ENCODE results near the gene SMIM28.
A peak's percentile ranks its signal among the peaks of the same experiment; 100 is the strongest.
"Not testable (repeated sequence)": the region's sequence is repeated elsewhere in the genome, so short reads cannot be mapped to it uniquely, and the experiment has no call there.

SMIM28 gene

DNA sequence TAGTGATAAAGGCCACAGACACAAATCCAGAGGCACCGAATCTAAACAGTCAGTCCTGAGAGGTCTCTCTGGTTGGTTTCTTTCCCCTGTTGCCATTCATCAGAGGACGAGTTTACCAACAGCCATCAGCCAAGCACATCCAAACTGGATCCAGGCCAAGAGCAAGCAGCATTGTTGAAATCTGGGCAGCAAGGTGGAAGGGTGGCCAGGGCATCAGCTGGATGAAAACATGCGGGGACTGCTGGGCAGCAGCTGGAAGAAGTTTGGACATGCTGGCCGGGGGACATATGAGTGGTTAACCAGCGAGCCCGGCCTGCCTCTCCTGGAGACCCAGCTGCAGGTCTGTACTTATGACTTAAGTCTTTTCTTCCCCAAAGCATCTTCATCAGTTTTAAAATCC, at the start of gene SMIM28:
Gene SMIM28 (plus strand): TSS at position 62 of the 400 bp plus-strand sequence. CDS start 168 bp downstream, at position 230.
- DNase-seq: peak; percentile 51

DNA sequence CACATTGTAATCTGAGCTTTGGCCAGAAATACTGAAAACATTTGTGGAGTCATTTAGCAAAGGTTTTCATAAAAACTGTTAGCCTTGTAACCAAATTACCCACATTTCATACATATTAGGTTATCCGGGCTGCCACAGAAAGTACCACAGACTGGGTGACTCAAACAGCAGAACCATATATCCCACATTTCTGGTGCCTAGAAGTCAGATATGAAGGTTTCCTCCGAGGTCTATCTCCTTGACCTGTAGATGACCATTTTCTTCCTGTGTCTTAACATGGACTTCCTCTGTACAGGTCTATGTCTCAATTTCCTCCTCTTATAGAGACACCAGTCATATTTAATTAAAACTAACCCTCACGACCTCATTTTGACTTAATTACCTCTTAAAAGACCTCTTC, 49.5 kb upstream of the SMIM28 start:
- no peak for DNase-seq

DNA sequence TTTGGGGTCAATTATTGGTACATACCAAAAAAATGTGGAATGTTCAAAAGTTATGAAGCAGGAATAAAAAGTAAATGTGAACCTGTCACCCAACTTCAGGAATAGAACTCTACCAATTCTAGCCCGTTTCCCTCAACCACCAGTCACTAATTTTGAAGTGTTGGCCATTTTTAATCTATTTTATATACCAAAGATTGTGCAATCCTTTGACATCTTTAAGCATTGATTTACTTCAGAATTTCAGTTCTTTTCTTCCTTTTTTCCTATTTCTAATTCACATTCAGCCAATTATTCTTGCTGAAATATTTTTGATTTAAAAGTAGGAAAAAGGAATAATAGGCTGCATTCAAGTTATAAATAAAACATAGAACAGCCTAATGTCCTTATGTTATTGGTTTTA, 46.9 kb upstream of the SMIM28 start:
- DNase-seq: no peak

DNA sequence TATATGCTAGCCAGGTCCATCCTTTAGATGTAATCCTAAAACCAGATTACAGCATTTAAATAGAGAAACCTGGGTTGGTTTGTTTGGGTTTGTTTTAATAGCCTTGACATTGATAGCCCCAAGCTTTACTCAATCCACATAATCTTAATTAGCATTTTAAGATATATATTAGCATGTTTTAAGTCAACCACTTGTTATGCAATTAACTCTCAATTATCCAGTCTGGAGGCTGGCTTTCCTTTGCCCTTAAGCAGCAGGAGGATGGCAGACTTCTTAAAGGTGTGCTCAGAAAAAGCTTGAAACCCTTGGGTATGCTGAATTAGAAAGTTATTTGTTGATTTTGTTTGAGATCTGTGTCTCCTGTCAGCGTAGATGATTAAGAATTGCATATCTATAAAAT, 46.3 kb upstream of the SMIM28 start:
- DNase-seq: no peak

DNA sequence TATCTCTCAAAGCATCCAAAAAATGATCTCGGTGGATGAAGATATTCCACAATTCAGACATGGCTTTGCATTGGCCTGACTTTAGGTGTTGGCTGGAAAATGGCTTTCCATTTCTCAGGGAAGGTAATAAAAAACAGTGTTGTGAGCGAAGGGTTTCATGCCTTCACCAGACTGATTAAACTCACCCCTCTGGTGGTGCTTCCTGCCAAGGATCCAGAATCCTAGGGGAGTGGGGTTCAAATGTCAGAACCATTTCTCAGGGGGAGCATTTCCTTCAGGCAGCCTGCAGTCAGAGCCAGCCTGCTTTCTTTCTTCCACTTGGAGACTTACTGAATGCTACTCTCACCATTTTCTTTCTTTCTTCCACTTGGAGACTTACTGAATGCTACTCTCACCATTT, 45.7 kb upstream of the SMIM28 start:
- no peak for DNase-seq

DNA sequence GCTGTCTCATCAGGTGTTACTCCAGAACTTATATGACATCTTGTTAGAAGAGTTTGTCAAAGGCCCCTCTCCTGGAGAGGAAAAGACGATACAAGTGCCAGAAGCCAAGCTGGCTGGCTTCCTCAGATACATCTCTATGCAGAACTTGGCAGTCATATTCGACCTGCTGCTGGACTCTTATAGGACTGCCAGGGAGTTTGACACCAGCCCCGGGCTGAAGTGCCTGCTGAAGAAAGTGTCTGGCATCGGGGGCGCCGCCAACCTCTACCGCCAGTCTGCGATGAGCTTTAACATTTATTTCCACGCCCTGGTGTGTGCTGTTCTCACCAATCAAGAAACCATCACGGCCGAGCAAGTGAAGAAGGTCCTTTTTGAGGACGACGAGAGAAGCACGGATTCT, 43.7 kb upstream of the SMIM28 start:
- DNase-seq: no peak

DNA sequence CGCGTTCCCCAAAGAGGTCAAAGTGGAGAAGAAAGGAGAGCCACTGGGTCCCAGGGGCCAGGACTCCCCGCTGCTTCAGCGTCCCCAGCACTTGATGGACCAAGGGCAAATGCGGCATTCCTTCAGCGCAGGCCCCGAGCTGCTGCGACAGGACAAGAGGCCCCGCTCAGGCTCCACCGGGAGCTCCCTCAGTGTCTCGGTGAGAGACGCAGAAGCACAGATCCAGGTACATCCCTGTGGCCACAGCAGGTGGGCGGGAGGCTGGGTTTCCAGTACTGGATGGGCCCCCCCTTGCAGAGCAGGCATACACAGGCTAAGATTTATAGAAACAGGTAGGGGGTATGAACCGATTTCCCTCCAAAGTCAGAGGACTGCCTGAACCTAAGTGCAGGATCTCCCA, 42.7 kb upstream of the SMIM28 start:
- DNase-seq: no peak

DNA sequence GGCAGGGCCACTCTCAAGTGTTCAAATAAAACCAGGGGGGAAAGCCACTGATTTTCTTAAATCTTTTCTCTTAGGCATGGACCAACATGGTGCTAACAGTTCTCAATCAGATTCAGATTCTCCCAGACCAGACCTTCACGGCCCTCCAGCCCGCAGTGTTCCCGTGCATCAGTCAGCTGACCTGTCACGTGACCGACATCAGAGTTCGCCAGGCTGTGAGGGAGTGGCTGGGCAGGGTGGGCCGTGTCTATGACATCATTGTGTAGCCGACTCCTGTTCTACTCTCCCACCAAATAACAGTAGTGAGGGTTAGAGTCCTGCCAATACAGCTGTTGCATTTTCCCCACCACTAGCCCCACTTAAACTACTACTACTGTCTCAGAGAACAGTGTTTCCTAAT, 41.5 kb upstream of the SMIM28 start:
- no peak for DNase-seq

DNA sequence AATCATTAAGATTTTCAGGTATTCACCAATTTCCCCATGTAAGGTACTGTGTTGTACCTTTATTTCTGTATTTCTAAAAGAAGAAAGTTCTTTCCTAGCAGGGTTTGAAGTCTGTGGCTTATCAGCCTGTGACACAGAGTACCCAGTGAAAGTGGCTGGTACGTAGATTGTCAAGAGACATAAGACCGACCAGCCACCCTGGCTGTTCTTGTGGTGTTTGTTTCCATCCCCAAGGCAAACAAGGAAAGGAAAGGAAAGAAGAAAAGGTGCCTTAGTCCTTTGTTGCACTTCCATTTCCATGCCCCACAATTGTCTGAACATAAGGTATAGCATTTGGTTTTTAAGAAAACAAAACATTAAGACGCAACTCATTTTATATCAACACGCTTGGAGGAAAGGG, 40.6 kb upstream of the SMIM28 start:
- DNase-seq: no peak

DNA sequence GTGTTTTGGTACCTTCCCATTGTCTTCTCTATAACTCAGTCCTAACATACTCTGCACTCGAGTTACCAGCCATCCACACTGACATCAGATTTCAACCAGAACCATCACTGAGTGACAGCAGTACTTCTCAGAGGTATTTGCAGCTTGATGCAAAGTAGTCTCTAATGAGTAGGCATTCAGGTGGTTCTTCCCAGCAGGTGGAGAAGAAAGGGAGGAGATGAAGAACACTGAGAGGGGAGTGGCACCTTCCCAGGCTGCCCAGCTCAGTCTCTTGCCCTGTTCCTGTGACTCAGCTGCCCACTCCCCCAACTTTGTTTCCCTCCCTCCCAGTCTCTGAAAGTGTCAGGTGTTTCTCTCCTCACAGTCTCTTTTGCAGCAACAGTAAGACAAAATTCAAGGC, 38.7 kb upstream of the SMIM28 start:
- no peak for DNase-seq

DNA sequence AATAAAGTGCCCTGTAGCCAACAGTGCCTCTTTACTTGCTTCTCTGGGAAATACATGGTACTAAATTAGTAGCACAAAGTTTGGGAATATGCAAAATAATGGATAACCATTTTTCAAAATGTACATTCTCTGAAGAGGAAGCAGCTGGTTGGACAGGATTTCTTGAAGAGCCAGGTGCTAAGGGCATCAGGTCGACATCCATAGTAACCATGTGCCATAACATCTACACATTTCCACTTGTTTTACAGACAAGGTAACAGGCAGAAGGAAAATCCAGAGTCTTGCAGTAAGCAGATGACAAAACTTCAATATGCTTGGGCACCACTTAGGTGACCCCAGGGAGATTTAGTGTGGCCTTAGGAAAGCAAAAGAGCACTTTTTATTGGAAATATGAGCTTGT, 36.5 kb upstream of the SMIM28 start:
- DNase-seq: no peak

DNA sequence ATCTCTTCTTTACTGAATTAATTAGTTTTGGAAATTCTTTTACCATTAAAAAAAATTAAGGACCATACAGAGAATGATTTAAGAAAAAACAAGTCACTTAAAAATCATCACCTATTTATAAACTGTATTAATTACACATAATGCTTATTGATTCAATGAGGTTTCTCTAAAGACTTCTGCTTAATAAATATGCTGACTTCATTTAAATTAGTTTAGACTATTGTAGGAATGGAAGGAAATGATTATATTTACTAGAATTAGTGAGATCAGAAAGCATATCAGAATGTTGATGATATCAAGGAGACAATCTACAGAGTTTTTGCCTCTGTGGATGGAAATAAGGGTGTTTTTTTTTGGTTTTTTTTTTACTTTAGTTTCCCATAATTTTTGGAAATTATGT, 34.6 kb upstream of the SMIM28 start:
- no peak for DNase-seq

DNA sequence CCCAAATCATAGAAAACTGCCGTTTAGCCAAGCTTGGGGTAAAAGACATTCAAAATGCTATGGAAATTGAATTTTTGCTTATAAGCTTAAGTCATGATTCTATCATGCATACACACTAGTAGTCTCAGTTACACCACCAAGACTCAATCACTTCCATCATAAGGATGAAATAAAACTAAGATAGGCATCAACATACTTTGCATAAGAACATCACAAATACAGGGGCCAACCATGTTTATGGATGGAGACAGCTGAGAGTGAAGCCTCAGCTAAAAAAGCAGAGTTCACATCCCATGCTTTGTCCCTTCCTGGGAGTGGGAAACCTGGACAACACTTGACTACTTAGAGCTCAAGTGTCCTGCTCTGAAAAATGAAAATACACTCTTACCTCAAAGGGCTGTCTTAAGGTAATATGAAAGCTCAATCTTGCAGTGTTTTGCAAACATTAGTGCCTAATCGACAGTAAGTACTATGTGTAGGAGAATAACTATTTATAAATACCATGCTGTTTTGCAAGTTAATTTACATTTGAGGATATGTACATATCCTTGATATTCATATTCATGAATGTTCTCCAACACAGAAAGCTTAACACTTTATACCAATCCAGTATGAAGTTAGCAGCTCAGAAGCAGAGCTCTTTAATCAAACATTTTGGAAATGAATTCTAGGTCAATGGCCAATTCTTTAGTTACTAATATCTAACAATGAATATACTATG, 32.0 kb upstream of the SMIM28 start:
- no peak for DNase-seq

DNA sequence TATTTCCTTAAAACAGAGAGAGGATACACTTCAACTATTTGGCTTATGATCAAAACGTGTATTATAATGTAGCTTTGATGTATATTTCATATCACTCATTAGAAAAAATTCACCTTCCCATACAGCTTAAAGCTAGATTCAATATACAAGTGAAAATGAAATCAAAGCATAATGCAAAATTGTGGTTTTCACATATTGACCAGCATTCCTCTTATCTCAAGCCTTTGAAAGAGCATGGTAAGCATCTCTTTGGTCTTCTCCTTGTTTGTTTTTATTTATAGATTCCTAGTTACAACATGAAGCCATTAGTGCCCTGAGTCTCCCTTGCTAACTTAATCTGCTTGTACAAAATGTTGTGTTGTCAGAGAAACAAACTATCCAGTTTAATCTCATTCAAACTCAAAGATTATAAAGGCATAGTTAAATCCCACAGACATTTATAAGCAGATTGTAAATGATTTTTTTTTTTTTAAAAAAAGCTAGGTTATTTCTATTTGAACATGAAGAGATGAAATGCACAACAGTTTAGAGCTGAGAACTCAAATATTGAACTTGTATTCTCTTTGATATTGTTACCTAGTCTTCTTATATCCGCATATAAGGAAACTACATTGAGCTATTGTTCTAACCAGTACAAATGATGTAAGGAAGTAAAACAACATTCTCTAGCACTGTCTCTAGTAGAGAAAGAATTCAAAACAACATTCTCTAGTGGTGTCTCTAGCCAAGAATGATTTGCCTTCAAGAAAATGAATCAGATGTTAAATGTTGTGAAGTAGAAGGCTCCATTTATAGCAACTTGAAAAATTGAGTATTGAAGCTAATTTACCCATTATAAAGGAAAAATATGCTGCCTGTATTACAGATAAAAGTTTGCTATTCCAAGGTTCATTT, 31.2 kb upstream of the SMIM28 start:
- no peak for DNase-seq

DNA sequence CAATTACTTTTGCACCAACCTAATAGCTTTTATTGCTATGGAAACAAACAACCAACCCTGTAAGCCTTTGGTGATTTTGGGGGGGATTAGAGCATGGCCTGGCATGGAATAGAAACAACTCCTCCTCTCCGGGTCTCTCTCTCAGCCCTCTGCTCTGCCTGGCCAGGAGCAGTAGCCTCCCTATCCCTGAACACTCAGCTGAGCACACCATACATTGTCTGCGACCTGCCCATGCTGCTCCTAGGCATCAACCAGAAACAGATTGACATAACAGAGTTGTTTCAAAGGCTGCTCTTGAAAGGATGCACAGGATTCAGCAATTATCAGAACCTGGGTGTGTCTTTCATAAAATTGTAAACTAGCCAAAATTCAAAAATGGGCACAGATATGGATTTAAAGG, 29.8 kb upstream of the SMIM28 start:
- DNase-seq: no peak

DNA sequence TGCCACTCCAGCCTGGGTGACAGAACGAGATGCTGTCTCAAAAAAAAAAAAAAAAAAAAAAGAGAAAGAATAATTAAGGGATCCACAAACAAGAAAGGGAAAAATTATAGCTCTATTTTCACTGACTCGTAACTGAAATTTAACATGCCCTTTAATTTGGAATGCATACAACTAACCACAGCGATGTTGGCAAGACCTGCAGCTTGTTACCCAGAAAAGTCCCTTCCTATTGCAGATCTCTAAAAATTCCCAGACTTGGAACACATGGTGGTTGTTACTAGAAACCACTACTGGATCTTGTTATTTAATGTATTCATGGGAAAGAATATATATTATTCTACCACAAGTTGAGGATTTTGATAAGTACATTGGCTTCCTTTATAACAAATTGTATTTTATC, 27.8 kb upstream of the SMIM28 start:
- no peak for DNase-seq

DNA sequence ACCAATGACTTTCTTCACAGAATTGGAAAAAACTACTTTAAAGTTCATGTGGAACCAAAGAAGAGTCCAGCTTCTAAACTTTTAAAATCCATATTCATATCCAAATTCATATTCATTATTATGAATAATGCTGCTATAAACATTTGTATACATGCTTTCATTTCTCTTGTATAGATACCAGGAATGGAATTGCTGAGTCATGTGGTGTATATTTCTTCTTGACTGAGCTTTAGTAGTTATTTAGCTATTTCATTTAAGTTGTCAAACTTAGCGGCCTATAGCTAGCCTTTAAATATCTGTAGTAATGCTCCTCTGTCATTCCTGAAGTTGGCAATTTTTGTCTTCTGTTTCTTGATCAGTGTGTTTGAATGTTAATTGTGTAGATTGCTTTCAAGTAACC, 19.8 kb upstream of the SMIM28 start:
- no peak for DNase-seq

DNA sequence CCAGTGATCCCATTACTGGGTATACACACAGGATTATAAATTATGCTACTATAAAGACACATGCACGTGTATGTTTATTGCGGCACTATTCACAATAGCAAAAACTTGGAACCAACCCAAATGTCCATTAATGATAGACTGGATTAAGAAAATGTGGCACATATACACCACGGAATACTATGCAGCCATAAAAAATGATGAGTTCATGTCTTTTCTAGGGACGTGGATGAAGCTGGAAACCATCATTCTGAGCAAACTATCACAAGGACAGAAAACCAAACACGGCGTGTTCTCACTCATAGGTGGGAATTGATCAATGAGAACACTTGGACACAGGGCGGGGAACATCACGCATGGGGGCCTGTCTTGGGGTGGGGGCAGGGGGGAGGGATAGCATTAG, 9.0 kb upstream of the SMIM28 start:
- not testable (repeated sequence) for DNase-seq

DNA sequence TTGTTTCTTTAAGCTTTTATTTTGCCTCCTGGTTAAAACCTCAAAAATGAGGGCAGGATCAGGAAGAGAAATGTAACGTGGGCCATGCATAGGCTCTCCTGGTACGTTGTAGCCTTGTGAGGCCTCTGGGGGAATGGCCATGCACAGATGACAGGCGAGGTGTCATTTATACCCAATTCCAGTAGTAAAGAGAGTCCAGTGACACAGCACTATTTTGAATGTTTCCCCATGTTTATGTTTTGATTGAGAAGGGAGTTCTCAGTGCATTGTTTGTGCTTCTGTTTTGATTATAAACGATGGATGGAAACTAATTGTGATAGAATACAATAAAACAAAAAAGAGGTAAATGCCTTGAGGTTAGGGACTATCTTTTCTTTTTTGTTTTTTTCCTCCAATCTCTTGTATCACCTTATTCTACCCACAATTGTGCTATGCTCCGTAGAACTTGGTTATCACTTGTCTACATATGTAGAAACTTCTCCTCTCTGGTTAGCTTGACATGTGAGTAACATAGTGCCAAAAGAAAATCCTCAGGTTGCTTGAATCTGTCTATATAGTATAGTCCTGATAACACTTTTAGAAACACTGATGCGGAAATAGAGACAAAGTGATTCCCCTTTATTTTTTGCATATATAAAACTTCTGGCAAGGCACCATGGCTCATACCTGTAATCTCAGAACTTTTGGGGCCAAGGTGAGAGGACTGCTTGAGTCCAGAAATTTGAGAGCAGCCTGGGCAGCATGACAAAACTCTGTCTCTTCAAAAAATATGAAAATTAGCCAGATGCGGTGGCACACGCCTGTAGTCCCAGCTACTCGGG, 6.9 kb upstream of the SMIM28 start:
- DNase-seq: no peak

DNA sequence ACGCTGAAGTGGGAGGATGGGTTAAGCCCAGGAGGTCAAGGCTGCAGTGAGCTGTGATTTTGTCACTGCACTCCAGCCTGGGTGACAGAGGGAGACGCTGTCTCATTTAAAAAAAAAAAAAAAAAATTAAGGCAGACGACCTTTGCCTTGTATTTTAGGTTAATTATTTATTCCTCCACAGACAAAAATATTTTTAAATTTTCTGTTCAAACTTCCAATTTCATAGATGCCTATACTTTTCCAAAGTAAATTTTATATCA, 6.3 kb upstream of the SMIM28 start:
- DNase-seq: no peak

DNA sequence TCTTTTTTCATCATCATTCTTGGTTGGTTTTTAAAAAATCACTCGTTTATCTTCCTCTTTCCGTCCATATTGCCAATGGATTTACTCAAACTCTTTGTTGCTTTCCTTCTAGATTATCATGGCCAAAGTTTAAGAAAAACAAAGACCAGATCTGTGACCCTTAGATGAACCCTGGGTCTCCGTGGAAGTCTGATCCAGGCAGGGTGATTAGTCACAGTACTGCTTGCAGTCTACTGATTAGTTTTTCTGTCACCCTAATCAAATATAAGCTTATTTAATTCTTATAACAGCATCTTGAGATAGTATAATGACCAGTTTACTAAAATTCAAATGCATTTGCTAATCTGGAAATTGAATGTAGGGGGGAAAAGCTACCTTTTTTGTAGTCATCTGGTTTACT, 6.0 kb upstream of the SMIM28 start:
- DNase-seq: no peak

DNA sequence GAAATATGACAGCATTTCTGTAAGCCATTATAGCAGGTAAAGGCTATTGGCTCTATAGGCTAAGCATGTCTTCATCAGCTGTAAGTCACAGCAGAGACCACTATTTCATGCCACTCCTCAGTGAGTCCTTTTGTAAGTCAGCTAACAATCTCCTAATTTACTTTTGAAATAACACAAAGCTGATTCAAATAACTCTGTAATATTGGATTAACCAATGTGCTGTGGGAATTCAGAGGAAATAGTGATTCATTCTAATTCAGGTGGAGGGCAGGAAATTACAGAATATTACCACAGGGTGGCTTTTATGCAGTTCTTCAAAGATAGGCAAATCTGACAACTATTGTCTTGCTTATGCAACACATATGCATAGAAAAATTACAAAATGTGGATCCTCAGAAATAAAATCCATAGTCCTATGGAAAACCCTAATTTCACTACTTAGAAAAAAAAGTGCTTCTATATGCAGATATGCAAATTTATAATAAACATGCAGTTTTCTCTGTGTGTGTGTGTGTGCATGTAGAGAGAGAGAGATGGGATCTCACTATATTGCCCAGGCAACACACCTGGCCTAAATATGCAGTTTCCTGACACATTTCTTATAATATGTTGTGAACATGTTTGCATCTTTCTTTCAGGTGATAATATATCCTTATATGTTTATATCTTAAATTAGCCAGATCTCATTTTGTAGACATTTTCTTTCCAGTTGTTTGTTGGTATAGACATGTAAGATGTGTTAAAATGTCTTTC, 4.8 kb upstream of the SMIM28 start:
- no peak for DNase-seq

DNA sequence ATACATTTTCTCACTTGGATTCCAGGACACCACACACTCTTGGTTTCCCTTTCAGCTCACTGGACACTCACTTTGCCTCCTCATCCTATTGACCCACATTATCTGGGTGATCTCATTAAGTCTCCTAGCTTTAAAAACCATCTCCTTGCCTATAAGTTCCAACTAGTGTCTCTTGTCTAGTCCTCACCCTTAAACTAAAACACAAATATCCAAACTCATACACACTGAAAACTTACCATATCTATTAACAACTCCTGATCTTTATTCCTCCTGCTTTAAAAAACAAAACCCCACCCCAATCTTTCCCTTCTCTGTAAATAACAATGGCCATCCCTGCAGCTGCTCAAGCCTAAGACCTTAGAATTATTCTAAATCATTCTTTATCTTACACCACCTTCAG, 3.5 kb upstream of the SMIM28 start:
- DNase-seq: no peak

Data from NCI-H1092 (cell line).